Heart left ventricle (tissue), 16 donors: ENCODE results near the gene ATOH7. TPM values are rescaled to one million over a fixed set of nuclear protein-coding genes. Genes with fewer than 3 reads are reported as not detected.
A peak's percentile ranks its signal among the peaks of the same experiment; 100 is the strongest.
"Not testable (repeated sequence)": the region's sequence is repeated elsewhere in the genome, so short reads cannot be mapped to it uniquely, and the experiment has no call there.

Source experiments
- ATAC-seq, 4 donors: fragments of 200-7000 bp; cut with Tn5 transposase; one replicate each; pipeline ENCODE4 v1.9.1; 2020 to 2022; ENCODE audit warnings: moderate library complexity in 4 of 4, mild to moderate bottlenecking in 3 of 4, moderate number of reproducible peaks in 1 of 4
- DNase-seq, 5 donors: peaks; one replicate each; pipeline ENCODE4 v3.0.0-alpha.2; 2020
- H3K27ac ChIP-seq, 12 donors: fragments of 200-600 bp; sonication (generic) in 4 of 12; one replicate each; pipeline versions ENCODE4 v1.5.0 to v1.8.0; 2016 to 2022; ENCODE audit warnings: mild to moderate bottlenecking in 2 of 12
- H3K27me3 ChIP-seq, 9 donors: fragments of 200-600 bp; sonication (generic) in 2 of 9; one replicate each; pipeline versions ENCODE4 v1.5.1 to v1.8.0; 2016 to 2022; ENCODE audit warnings: mild to moderate bottlenecking in 3 of 9
- H3K36me3 ChIP-seq, 9 donors: fragments of 200-600 bp; sonication (generic) in 2 of 9; one replicate each; pipeline versions ENCODE4 v1.5.0 to v1.8.0; 2018 to 2022; ENCODE audit warnings: mild to moderate bottlenecking in 2 of 9
- H3K4me1 ChIP-seq, 12 donors: fragments of 200-600 bp; sonication (generic) in 4 of 12; one replicate each; pipeline versions ENCODE4 v1.5.0 to v1.8.0; 2016 to 2022; ENCODE audit warnings: mild to moderate bottlenecking in 3 of 12
- H3K4me3 ChIP-seq, 12 donors: fragments of 200-600 bp; sonication (generic) in 4 of 12; one replicate each; pipeline versions ENCODE4 v1.5.0 to v1.8.0; 2017 to 2022; ENCODE audit warnings: mild to moderate bottlenecking in 9 of 12, moderate library complexity in 4 of 12
- H3K9me3 ChIP-seq, 12 donors: fragments of 200-600 bp; sonication (generic) in 4 of 12; one replicate each; pipeline versions ENCODE4 v1.5.0 to v1.8.0; 2016 to 2022; ENCODE audit warnings: mild to moderate bottlenecking in 1 of 12
- CTCF ChIP-seq, 12 donors: fragments of 200-600 bp; sonication (generic) in 4 of 12; IDR thresholded peaks; one replicate each; pipeline versions ENCODE4 v1.5.0 to v1.8.0; 2018 to 2022; ENCODE audit warnings: antibody characterized with exemption in 12 of 12, mild to moderate bottlenecking in 5 of 12
- POLR2A ChIP-seq, 2 donors: fragments of 450-650 bp; IDR thresholded peaks; one replicate each; pipeline ENCODE4 v1.6.1; 2017; ENCODE audit warnings: antibody characterized with exemption in 2 of 2, mild to moderate bottlenecking in 2 of 2, moderate library complexity in 2 of 2
- WGBS, 4 donors: extraction: QIAGEN DNeasy Blood & Tissue Kit in 2 of 4; methylation state at CpG; one replicate each; pipeline versions ENCODE4 v1.1.5 to v1.1.7; 2013 to 2018; 5-methylcytosine and 5-hydroxymethylcytosine counted together
- intact Hi-C, 10 donors: fragments of 100-400 bp; cut with DNase I; formaldehyde crosslinking; loops; one replicate each; pipeline versions ENCODE4 v1.11.1 to v1.14.2; 2022
- long read RNA-seq, 3 donors: library from polyadenylated mRNA; unstranded; transcript quantifications; one replicate each; pipeline ENCODE4 v2.0.0, GENCODE V29; 2020 to 2021
- polyA plus RNA-seq, 2 donors: library from polyadenylated mRNA; stranded (reverse); fragments of 200-250 nt; gene quantifications; one replicate each; pipeline ENCODE4 v1.2.3, GENCODE V29; 2013
- total RNA-seq, 9 donors: library from RNA; depleted of rRNA in 2 of 9; stranded (reverse); fragments of >200 nt in 2 of 9; fragmentation: NEBNext Ultra II Directional in 3 of 9; extraction: Animal tissue kit (Norgen Biotek cat#: 25700) in 3 of 9; gene quantifications; one replicate each; pipeline versions ENCODE4 v1.1.0 to v1.2.4, GENCODE V29; 2016 to 2023
- donor health status: ischemic (EF 13 %, LVEDD 7.1; RV severe dilation, severe dysfunction).
- donor health status: healthy with polysubstance abuse.
- donor health status: DM: no; HTN: yes; CAD: no.
- donor health status: DM: no; HTN: no; CAD: no.
- donor health status: ischemic (EF 25% LVEDD 6.9; RV normal size, moderate dysfunction).
- donor health status: ischemic (EF 25% LVEDD 5.7; RV mildly dilated, moderate dysfunction).
- donor health status: healthy.
- donor health status: DM: yes; HTN: yes; CAD: no.
- donor health status: ischemic (EF 35%, LVEDD 5.7; RV mildly dilated, moderate dysfunction).
- donor health status: nonischemic (EF 11% LVEDD 7.7; RV severe dilation, severe dysfunction).
- donor health status: DM: yes; HTN: yes; CAD: no.
- donor health status: PGD.
- donor health status: ischemic (EF 29% LVEDD 5.4; RV normal size, mild dysfunction).
- donor health status: nonischemic (EF 23%, LVEDD 6.1; RV moderate dilation, normal function).

ATOH7 gene
- under 1 TPM in 2 of 9 donors, not detected in 7; 0.14 to 0.23 TPM for total RNA-seq
- not detected for polyA plus RNA-seq
- long read RNA-seq, donor 1 = 0 reads
- long read RNA-seq, donor 2 = 0 reads
- long read RNA-seq, donor 3, partial matches to known transcripts = 0 of 1 reads
- long read RNA-seq, donor 3, other reads (novel, unspliced or antisense) = 0 of 1 reads

- ATAC-seq (no peak), DNase-seq (no peak)
- intact Hi-C loops = loop anchor here in 2 of 10 donors (5.0 kb wide), 2 partner anchors 65 to 70 kb away; no protein-coding TSS in a partner anchor
- H3K9me3 ChIP-seq = no peaks in the 10 kb centered on the region
- WGBS, 4 donors = 37 to 54% (median 45%) methylated on average over 13 of the region's 13 CpGs
- H3K4me3 ChIP-seq = peak within 1 kb of the TSS; percentile 25 to 77 (median 66)
- peaks cover 0 to 13% (median 7%) of the 10 kb centered on the region in 12 donors for H3K4me1 ChIP-seq
- peaks cover 0 to 27% (median 0%) of the 10 kb centered on the region in 9 donors for H3K27me3 ChIP-seq
- H3K36me3 ChIP-seq = no peaks in the 10 kb centered on the region
- TF ChIP-seq POLR2A (IDR thresholded peaks at IDR 0.05) (no peak), CTCF (IDR thresholded peaks at IDR 0.05) (no peak)
- peak within 1 kb of the TSS in 11 of 12 donors; percentile 17 to 83 (median 65) for H3K27ac ChIP-seq
Observed at GRCh38 chr10:68231817-68232251, at the start of gene ATOH7. Gene ATOH7, minus strand, starts transcription at chr10:68232113. Its CDS starts 436 bp downstream, at chr10:68231677.

GRCh38 chr10:68280758-68281157, 48.8 kb upstream of the ATOH7 start:
- DNase-seq (no peak), ATAC-seq (no peak)
- H3K4me1 ChIP-seq = no peaks in the 10 kb centered on the region
- no peaks in the 10 kb centered on the region for H3K36me3 ChIP-seq
- no peak overlapping the region for H3K27ac ChIP-seq
- intact Hi-C loops = no loop called here
- TF ChIP-seq POLR2A (IDR thresholded peaks at IDR 0.05) = no peak
- no peaks in the 10 kb centered on the region for H3K27me3 ChIP-seq
- WGBS, 4 donors = 94 to 97% (median 95%) methylated on average over 4 of the region's 4 CpGs
- H3K9me3 ChIP-seq = peaks cover 0 to 9% (median 0%) of the 10 kb centered on the region in 12 donors
- H3K4me3 ChIP-seq = no peak overlapping the region

- H3K27me3 ChIP-seq, ATAC-seq, DNase-seq, H3K4me3 ChIP-seq, intact Hi-C loops, H3K9me3 ChIP-seq, H3K36me3 ChIP-seq, H3K27ac ChIP-seq, H3K4me1 ChIP-seq: not testable (repeated sequence)
- WGBS, 4 donors = 95 to 97% (median 96%) methylated on average over 53 to 70 of the region's 70 CpGs
Observed at GRCh38 chr10:68278906-68279753, 47.2 kb upstream of the ATOH7 start.

- WGBS, 4 donors = 82 to 97% (median 93%) methylated on average over 1 to 2 of the region's 2 CpGs
- H3K4me1 ChIP-seq, H3K27me3 ChIP-seq, ATAC-seq, intact Hi-C loops, H3K9me3 ChIP-seq, H3K4me3 ChIP-seq, H3K36me3 ChIP-seq, DNase-seq, H3K27ac ChIP-seq: not testable (repeated sequence)
Observed at GRCh38 chr10:68277814-68278213, 45.9 kb upstream of the ATOH7 start.

- Histone ChIP-seq H3K9me3 (peaks cover 0 to 9% (median 0%) of the 10 kb centered on the region in 12 donors), H3K4me1 (peaks cover 0 to 4% (median 0%) of the 10 kb centered on the region in 12 donors), H3K36me3 (no peaks in the 10 kb centered on the region), H3K27me3 (no peaks in the 10 kb centered on the region), H3K4me3 (no peak overlapping the region), H3K27ac (no peak overlapping the region)
- DNase-seq = no peak
- intact Hi-C loops = no loop called here
- TF ChIP-seq POLR2A (IDR thresholded peaks at IDR 0.05) = no peak
- no peak for TF ChIP-seq CTCF (IDR thresholded peaks at IDR 0.05)
- ATAC-seq = no peak
Observed at GRCh38 chr10:68276224-68276623, 44.3 kb upstream of the ATOH7 start.
